HL-60 (cell line): Measurements from ENCODE around the gene PSMB7.

Experiments used
- POLR2AphosphoS5 ChIP-seq: IDR thresholded peaks from 2 replicates; pipeline ENCODE4 v1.6.1; 2012; ENCODE audit warnings: low read depth
- TF ChIP-seq, protein P1 (sequence below): IDR thresholded peaks from one replicate; pipeline ENCODE4 v1.5.1; 2011; ENCODE audit warnings: low read length, control low read depth, inconsistent platforms; ENCODE audit not compliant: insufficient read depth
- TF ChIP-seq, protein P2 (sequence below): IDR thresholded peaks from 2 replicates; pipeline ENCODE4 v1.6.1; 2012; ENCODE audit warnings: low read depth; ENCODE audit not compliant: insufficient replicate concordance

DNA sequence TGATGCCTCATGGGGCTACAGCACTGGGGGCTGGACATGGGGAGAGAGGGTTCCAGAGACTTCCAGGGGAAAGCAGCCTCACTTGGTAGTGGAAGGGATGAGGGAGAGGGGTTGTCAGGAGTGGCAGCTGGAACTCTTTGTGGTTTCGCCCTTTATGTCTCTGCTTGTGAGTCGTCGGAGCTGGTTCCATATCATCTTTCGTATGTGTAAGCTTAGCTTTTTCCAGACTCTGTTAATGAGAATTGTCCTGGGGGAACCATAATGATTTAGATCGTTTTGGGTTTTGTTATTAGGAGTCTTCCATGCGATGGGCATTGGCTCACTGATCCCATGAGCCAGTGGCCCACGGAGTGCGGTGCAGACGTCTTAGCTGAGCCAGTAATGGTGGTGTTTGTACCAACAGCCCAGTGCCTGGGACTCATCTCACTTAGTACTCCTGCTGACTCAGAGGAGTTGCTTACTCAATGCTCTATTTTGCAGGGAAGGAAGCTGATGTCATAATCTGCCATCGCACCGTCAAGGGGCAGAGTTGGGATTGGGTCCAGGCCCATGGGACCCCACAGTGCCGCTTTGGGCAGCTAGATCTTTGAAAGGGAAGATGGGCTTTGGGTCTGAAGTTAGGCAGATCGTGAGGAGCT lies 109.0 kb downstream of the PSMB7 start:
- TF ChIP-seq, protein P1, sequence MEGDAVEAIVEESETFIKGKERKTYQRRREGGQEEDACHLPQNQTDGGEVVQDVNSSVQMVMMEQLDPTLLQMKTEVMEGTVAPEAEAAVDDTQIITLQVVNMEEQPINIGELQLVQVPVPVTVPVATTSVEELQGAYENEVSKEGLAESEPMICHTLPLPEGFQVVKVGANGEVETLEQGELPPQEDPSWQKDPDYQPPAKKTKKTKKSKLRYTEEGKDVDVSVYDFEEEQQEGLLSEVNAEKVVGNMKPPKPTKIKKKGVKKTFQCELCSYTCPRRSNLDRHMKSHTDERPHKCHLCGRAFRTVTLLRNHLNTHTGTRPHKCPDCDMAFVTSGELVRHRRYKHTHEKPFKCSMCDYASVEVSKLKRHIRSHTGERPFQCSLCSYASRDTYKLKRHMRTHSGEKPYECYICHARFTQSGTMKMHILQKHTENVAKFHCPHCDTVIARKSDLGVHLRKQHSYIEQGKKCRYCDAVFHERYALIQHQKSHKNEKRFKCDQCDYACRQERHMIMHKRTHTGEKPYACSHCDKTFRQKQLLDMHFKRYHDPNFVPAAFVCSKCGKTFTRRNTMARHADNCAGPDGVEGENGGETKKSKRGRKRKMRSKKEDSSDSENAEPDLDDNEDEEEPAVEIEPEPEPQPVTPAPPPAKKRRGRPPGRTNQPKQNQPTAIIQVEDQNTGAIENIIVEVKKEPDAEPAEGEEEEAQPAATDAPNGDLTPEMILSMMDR: no peak
- no peak for TF ChIP-seq POLR2AphosphoS5
- TF ChIP-seq, protein P2, sequence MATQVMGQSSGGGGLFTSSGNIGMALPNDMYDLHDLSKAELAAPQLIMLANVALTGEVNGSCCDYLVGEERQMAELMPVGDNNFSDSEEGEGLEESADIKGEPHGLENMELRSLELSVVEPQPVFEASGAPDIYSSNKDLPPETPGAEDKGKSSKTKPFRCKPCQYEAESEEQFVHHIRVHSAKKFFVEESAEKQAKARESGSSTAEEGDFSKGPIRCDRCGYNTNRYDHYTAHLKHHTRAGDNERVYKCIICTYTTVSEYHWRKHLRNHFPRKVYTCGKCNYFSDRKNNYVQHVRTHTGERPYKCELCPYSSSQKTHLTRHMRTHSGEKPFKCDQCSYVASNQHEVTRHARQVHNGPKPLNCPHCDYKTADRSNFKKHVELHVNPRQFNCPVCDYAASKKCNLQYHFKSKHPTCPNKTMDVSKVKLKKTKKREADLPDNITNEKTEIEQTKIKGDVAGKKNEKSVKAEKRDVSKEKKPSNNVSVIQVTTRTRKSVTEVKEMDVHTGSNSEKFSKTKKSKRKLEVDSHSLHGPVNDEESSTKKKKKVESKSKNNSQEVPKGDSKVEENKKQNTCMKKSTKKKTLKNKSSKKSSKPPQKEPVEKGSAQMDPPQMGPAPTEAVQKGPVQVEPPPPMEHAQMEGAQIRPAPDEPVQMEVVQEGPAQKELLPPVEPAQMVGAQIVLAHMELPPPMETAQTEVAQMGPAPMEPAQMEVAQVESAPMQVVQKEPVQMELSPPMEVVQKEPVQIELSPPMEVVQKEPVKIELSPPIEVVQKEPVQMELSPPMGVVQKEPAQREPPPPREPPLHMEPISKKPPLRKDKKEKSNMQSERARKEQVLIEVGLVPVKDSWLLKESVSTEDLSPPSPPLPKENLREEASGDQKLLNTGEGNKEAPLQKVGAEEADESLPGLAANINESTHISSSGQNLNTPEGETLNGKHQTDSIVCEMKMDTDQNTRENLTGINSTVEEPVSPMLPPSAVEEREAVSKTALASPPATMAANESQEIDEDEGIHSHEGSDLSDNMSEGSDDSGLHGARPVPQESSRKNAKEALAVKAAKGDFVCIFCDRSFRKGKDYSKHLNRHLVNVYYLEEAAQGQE: no peak
